Ovary (tissue), 9 donors: ENCODE measurements around the gene OR5L2. TPM values are rescaled to one million over a fixed set of nuclear protein-coding genes. Genes with fewer than 3 reads are reported as not detected.

Experiments
- polyA plus RNA-seq, 2 donors: library from polyadenylated mRNA; stranded (reverse); fragments of 200-250 nt in 1 of 2; fragments of 350-450 nt in 1 of 2; fragmentation: Illumina TruSeq in 1 of 2; extraction: RNeasy Lipid Tissue Mini Kit (QIAGEN cat#74804) in 1 of 2; gene quantifications; one replicate each; pipeline ENCODE4 v1.2.3, GENCODE V29; 2013 to 2014
- small RNA-seq: library from RNA; depleted of rRNA; stranded (forward); fragments of <200 nt; gene quantifications from one replicate; pipeline ENCODE3, GENCODE V24; 2016
- total RNA-seq, 7 donors: library from RNA; depleted of rRNA in 2 of 7; stranded (reverse); fragments of >200 nt in 2 of 7; fragmentation: NEBNext Ultra II Directional in 3 of 7; extraction: Animal tissue kit (Norgen Biotek cat#: 25700) in 3 of 7; gene quantifications; one replicate each; pipeline versions ENCODE4 v1.1.0 to v1.2.4, GENCODE V29; 2016 to 2023
- donor health status: DM: no; HTN: no; CAD: no; lungs with moderate emphysema.
- donor health status: DM: no; HTN: no; CAD: no.
- donor health status: Bipolar disorder and iron deficiency.
- donor health status: DM: yes; HTN: yes; CAD: no.
- donor health status: DM: no; HTN: no; CAD: no.
- donor health status: DM: yes; HTN: yes; CAD: no.

Gene OR5L2
- total and polyA plus RNA-seq, 9 donors = not detected

Small RNAs within 50 kb of the gene (small RNA-seq; reads per million reads assigned to genes)
- gene AC036111.3 = not detected

Other genes starting within 250 kb of the OR5L2 start
- not detected for gene OR4C11, start 219.6 kb upstream of the OR5L2 start, total RNA-seq
- gene OR4C11, start 219.6 kb upstream of the OR5L2 start, polyA plus RNA-seq = not detected
- gene OR4P4, start 192.1 kb upstream of the OR5L2 start, total RNA-seq = not detected
- not detected for gene OR4P4, start 192.1 kb upstream of the OR5L2 start, polyA plus RNA-seq
- gene OR4S2, start 178.9 kb upstream of the OR5L2 start, total RNA-seq = not detected
- not detected for gene OR4S2, start 178.9 kb upstream of the OR5L2 start, polyA plus RNA-seq
- gene OR4C6, start 165.0 kb upstream of the OR5L2 start, total RNA-seq = not detected
- not detected for gene OR4C6, start 165.0 kb upstream of the OR5L2 start, polyA plus RNA-seq
- not detected for gene OR5D13, start 53.8 kb upstream of the OR5L2 start, total RNA-seq
- not detected for gene OR5D13, start 53.8 kb upstream of the OR5L2 start, polyA plus RNA-seq
- not detected for gene OR5D14, start 31.7 kb upstream of the OR5L2 start, total RNA-seq
- gene OR5D14, start 31.7 kb upstream of the OR5L2 start, polyA plus RNA-seq = not detected
- not detected for gene OR5L1, start 15.9 kb upstream of the OR5L2 start, total RNA-seq
- gene OR5L1, start 15.9 kb upstream of the OR5L2 start, polyA plus RNA-seq = not detected
- gene OR5D18, start 7.6 kb upstream of the OR5L2 start, total RNA-seq = not detected
- gene OR5D18, start 7.6 kb upstream of the OR5L2 start, polyA plus RNA-seq = not detected
- gene OR5D16, start 11.5 kb downstream of the OR5L2 start, total RNA-seq = not detected
- not detected for gene OR5D16, start 11.5 kb downstream of the OR5L2 start, polyA plus RNA-seq
- not detected for gene TRIM51, start 56.1 kb downstream of the OR5L2 start, total RNA-seq
- not detected for gene TRIM51, start 56.1 kb downstream of the OR5L2 start, polyA plus RNA-seq
- gene OR5W2, start 87.4 kb downstream of the OR5L2 start, total RNA-seq = not detected
- not detected for gene OR5W2, start 87.4 kb downstream of the OR5L2 start, polyA plus RNA-seq
- gene OR5I1, start 109.2 kb downstream of the OR5L2 start, total RNA-seq = not detected
- not detected for gene OR5I1, start 109.2 kb downstream of the OR5L2 start, polyA plus RNA-seq
- not detected for gene OR10AG1, start 142.7 kb downstream of the OR5L2 start, total RNA-seq
- gene OR10AG1, start 142.7 kb downstream of the OR5L2 start, polyA plus RNA-seq = not detected
- gene OR5F1, start 167.4 kb downstream of the OR5L2 start, total RNA-seq = not detected
- not detected for gene OR5F1, start 167.4 kb downstream of the OR5L2 start, polyA plus RNA-seq
- not detected for gene OR5AS1, start 200.4 kb downstream of the OR5L2 start, total RNA-seq
- not detected for gene OR5AS1, start 200.4 kb downstream of the OR5L2 start, polyA plus RNA-seq